Stimulated activated CD8-positive, alpha-beta memory T cell treated with anti-CD3 and anti-CD28 coated beads, Interleukin-12 subunit alpha, Interleukin-12 subunit beta, amount 100 ng/mL, for 1 hour (primary cell): ENCODE results near the gene HID1.
A peak's percentile ranks its signal among the peaks of the same experiment; 100 is the strongest.
"Not testable (repeated sequence)": the region's sequence is repeated elsewhere in the genome, so short reads cannot be mapped to it uniquely, and the experiment has no call there.

Experiments
- DNase-seq: peaks from one replicate; pipeline ENCODE4 v3.0.0-alpha.2; 2020; ENCODE audit warnings: low read depth

HID1 gene

DNA sequence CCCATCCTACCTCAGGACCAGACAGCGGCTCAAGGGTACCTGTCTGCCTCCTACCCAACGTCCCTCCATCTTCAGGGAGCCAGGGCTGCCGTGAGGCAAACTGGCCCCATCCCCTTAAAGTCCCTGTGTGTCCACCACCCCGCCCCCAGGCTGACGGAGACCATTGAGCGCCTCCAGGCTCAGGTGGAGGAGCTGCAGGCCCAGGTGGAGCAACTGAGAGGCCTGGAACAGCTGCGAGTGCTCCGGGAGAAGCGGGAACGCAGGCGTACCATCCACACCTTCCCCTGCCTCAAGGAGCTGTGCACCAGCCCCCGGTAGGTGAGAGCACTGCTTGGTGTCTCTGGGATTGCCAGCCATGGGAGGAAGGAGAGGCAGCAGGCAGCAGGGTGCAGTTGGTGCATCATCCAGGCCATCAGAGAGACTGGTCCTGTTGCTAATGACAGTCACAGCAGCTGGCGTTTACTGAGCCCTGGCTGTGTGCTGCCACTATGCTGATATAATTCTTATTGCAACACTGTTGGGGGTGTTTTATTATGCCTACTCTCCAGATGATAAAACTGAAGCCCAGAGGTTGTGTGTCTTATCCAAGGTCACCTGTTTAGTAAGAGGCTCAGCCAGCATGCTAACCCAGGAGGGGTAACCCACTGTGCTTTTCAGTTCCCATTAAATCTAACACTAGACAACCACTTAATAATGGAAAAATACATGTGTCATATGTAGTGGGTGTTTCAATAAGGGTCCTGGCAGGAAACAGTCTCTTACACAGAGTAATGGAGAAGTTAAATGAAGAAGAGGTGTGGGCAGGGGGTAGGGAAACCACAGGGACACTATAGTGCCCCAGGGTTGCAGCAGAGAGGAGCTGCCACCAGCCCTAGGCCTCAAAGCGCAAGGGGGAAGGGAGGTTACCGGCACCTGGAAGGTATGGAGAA lies 29.6 kb upstream of the HID1 start:
- DNase-seq, result no peak

DNA sequence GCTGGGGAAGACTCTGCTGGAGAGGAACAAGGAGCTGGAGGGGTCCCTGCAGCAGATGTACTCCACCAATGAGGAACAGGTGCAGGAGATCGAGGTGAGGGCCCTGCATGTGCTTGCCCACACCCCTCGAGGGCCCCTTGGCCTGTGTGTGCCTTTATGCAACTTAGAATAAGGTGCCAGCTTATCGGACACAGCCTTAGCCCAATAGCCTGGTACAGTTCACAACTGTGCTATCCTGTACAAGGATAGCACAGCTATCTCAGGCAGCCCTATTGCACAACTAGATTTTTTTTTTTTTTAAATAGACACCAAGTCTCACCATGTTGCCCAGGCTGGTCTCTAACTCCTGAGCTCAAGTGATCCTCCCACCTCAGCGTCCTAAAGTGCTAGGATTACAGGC lies 27.0 kb upstream of the HID1 start:
- DNase-seq, result no peak

DNA sequence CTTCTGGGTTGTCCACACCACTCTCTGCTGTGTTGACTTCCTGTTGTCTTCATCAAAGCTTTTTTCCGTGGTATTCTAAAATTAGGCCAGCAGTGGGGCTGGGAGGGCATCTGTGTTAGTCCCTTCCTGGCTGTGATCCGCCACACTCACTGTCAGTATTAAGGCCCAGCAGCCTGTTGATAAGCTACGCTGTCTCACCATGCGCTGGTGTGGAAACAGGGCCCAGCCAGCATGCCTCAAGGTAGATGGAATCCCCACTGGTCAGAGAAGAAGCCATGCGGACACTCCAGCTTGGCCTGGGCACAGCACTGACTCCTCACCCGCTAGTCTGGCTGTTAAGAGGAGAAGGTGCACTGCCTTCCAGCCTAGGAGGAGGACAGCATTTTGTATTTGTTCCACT lies 26.2 kb upstream of the HID1 start:
- DNase-seq, result no peak

DNA sequence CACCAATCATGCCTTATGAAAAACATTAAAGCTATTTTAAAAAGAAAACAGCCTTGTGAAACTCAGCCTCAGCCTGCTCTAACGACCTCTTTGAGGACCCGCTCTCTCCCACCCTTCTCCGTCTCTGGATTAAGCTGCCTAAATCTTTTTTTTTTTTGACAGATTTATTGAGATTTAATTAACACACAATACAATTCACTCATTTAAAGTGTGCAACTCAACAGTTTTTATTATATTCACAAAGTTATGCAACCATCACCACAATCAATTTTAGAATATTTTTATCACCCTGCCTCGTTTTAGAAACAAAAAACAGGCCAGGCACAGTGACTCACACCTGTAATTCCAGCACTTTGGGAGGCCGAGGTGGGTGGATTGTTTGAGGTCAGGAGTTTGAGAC lies 23.3 kb upstream of the HID1 start:
- DNase-seq, result no peak

DNA sequence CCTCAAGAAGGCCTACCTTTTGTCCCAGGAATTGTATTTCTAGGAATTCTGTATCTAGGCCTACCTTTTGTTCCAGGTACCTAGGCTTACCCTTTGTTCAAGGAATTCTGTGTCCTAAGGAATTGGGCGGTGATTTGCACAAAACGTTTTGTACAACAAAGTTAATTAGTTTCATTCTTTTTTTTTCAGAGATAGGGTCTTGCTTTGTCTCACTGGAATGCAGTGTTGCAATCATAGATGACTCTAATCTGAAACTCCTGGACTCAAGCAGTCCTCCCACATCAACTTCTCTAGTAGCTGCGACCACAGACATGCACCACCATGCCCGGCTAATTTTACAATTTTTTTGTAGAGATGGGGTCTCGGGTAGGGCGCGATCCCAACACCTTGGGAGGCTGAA lies 21.9 kb upstream of the HID1 start:
- no peak for DNase-seq

DNA sequence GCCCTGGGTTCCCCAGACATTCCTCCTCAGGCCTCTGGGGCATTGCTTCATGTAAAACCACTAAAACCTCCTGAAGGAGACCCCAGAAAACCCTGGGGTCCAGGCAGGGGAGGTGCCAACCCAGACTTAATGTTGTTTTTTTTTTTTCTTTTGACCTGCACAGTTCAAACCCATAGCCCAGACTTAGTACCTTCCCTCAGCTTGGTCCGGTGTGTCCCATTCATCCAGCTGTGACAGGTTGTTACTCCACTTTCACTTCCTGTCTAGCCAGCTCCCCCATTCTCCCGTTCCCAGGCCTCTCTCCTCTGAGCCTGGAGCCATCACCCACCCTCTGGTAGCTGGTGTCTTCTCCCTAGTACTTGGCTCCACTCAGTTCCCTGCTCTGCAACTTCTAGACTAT lies 19.7 kb upstream of the HID1 start:
- no peak for DNase-seq

DNA sequence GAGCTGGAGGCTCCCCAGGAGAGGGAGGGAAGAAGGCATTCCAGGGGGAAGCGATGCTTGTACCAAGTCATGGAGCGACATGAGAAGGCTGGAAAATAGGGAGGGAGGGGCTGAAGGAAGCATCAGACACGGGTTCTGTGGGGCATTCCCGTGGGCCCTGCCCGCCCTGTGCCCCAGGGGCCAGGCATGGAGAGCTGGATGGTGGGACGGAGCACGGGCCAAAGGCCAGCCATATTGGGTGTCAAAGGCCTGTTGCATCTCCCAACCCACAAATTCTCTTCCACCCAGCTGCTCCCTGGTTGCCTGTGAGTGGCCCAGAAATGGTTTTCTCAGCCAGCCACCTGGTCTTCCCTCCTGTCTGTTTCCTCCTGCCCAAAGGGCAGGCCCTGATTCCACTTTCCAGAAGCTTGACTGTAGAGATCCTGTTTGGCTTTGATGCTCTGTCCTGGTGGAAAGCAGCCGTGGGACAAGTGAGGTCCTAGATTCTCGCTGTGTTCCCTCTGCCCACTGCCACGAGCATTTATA lies 18.1 kb upstream of the HID1 start:
- no peak for DNase-seq

DNA sequence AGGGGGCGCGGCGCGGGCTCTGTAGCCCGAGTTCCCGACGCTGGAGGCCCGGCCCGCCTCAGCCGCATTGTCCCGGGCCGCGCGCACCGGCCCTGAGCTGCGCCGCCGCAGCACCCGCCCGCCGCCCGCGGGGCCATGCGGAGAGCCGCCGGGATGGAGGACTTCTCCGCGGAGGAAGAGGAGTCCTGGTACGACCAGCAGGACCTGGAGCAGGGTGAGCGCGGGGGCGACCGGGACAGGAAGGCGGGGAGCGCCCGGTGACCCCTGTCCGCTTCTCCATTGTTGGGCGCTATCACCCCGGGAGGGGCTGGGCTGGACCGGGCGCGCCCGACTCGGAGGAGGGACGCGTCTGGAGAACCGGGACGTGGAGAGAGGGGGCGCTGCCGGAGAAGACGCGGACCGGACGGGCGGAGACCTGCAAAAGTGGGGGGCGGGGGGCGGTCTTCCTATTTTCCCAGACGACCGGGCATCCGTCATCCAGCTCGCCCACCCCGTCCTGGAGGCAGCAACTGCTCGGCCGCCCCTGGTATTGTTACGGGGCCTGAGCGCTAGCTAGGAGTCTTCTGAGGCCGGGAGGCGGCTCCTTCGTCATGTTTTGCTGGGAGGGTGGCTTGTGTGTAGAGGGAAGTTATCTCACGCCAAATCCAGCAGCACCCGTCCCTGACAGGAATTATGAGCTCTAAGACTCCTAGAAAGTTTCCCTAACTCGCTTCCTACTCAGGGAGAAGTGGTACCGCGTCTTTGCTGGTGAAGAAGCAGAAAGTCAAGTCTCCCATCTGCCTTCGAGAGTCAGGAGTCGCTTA lies 15.6 kb upstream of the HID1 start:
- DNase-seq, result no peak

DNA sequence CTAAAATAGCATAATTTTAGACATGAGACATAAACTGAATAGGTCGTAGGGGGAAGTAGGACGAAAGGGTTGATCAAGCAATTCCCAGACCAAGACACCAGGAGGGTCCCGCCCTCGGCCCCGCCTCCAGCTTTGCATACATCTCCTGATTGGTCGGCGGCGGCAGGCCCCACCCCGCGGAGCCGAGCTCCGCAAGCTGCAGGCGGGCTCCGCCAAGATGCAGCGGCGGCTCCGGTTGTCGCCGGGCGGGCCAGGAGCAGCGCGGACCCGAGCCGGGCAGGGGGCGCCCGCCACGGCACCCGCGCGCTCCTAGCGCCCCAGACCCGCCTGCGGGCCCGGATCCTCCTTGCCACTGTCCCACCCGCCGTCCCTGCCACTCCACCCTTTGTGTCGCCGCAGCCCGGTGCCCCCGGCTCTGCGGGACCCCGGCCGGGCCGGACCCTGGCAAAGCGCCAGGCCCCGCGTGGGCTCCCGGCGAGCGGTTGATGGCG lies 14.9 kb upstream of the HID1 start, which contains the start of gene CDR2L:
TSS of gene CDR2L (plus strand) at position 215 of the 491 bp plus-strand sequence. CDS start 412 bp downstream, outside the sequence.
- DNase-seq, result peak; percentile 83

DNA sequence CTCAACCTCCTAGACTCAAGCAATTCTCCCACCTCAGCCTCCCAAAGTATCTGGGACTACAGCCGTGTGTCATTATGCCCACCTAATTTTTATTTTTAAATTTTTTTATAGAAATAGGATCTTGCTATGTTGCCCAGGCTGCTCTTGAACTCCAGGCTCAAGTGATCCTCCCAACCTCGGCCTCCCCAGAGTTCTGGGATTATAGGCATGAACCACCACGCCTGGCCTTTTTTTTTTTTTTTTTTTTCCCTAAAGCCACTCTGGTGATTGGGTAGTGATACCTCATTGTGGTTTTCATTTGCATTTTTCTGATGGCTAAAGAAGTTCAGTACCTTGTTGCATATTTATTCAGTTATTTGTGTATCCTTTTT lies 13.6 kb upstream of the HID1 start:
- DNase-seq, result no peak

DNA sequence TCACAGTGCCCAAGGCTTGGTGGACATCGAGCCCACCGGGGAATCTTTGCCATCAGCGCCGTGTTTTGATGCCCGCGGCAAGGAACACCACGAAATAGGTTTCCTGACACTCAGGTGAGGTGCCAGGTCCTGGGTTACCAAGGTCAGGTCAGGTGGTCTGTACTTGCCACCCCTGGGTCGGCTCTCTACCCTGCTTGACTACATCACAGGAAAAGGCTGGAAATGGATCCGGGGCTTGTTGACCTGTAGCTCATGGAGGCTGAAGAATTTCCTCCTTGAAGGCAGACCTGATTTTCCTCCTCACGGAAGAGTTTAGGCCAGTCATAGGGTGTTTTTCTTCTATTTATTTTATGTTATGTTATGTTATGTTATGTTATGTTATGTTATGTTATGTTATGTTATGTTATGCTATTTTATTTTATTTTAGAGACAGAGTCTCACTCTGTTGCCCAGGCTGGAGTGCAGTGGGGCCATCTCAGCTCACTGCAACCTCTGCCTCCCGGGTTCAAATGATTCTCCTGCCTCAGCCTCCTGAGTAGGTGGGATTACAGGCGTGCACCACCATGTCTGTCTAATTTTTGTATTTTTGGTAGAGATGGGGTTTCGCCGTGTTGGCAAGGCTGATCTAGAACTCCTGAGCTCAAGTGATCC lies 10.2 kb upstream of the HID1 start:
- not testable (repeated sequence) for DNase-seq

DNA sequence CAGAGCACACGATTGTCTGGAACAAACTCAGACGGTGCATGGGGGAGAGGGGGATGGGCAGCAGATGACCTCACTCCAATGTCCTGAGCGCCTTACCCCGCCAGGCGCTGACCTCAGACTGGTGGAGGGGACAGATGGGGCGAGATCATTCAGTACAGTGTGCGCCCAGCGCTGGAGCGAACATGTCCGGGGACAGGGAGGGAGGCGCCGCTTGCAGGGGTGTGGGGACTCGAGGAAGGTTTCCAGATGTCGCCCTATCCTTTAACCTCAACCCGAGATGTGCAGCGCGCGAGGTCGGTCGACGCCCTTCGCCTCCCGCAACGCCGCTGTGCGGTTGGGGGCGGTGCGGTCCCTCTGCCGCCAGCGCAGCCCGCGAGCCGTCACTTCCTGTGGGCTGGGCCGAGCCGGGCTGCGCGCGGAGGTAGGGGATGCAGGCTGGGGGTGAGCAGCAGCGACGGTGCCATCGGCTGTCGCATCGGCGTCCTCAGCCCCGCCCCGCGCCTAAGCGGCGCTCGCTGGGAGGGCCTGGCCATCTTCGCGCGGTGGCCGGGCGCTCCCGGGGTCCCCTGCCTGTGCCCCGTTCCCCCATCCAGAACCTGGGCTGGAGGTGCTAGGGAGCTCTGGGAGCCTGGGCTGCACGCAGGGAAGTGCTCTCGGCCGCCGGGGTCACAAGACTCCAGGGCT lies 9.6 kb upstream of the HID1 start:
- peak; percentile 57 for DNase-seq

DNA sequence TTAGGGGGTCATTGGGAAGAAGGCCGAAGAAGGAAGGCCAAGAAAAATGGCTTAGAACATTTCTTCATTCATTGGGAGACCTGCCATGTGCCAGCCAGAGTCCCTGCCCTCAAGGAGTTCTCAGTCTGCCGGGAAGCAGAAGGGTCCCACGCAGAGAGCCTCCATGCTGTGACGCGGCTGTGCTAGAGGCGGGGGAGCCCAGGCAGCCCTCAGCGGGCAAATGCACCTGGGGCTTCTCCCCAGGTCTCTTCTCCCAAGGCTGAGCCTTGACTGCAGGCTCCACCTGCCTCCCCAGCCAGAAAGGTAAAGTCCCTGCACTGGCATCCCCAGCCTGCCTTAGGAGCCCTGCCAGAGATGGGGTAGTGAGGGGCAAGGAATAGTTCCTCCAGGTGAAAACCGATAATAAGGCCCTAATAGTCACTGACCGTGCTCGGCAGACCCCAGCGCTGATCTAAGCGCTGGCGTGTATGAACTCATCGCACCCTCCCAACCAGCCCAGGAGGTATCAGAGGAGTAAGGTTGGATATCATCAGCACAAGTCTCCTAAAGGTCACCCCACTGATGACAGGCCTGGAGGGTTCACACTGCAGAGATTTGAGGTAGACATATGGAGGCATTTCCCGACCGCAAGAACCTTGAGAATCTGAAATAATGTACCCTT lies 8.9 kb upstream of the HID1 start:
- no peak for DNase-seq

DNA sequence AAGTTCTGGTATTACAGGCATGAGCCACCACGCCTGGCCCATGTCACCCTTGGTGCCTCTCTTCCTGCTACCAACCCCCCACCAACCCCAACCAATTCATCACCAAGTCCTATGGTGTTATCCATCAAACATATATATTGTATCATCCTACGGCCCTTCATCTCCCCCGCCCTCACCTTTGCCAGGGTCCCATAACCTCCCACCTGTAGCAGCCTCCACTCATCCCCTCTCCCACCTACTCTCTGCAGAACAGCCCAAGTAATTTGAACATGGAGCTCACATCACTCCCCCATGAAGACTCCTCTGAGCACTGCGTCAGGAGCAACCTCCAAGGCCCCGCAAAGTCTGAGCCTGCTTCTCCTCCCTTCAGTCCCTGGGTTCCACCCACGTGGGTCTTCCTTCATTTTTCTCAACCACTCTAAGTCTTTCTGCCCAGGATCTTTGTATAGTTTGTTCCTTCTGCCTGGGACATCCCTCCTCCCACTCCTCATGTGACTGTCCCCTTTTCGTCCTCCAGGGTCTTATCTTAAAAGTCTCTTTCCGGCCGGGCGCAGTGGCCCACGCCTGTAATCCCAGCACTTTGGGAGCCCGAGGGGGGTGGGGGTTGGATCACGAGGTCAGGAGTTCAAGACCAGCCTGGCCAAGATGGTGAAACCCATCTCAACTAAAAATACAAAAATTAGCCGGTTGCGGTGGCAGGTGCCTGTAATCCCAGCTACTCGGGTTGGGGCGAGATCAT lies 7.0 kb upstream of the HID1 start:
- DNase-seq, result no peak

DNA sequence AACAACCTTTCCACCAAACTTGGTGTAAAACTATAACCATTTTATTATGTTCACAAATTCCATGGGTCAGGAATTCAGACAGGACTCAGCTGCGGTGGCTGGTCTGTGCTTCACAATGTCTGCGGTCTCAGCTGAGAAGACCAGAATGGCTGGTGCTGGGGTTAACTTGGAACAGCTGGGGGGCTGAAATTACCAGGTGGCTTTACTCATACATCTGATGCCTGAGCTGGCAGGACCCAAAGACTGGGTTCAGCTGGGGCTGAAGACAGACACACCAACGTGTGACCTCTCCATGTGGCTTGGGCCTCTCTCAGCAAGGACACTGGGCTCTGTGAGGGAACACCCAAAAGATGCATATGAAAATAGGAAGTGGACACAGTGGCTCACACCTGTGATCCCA lies 5.7 kb upstream of the HID1 start:
- DNase-seq, result no peak

DNA sequence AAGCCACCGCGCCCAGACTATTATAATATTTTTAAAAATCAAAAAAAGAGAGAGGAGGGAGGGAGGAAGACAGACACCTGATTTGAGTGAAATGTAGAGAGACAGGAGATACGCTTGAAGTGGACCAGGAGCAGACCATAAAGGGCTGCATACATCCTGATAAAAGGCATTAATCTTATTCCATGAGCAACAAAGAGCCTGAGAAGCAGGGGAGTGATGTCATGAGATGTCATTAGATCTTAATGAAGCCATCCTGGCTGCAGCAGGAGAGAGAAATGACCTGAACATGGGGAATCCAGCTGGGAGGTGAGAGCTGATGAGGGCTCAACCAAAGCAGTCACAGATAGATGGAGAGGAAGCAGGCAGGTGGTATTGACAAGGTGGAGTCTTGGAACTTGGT lies 5.2 kb upstream of the HID1 start:
- DNase-seq, result no peak

DNA sequence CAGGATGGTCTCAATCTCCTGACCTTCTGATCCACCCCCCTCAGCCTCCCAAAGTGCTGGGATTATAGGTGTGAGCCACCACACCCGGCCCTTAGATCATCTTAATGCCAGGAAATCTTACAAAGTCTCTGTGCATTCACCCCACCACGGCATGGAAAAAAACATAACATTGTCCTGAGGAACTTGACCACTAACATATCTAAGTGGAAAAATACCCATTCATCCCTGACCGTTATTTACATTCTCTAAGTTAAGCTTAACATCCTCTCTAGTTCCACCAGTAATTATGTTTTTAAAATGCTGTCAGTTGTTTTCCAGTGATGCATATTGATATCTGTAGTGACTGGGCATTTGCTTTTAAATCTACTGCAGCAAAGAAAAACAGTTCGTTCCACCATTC lies 3.4 kb upstream of the HID1 start:
- DNase-seq, result no peak

DNA sequence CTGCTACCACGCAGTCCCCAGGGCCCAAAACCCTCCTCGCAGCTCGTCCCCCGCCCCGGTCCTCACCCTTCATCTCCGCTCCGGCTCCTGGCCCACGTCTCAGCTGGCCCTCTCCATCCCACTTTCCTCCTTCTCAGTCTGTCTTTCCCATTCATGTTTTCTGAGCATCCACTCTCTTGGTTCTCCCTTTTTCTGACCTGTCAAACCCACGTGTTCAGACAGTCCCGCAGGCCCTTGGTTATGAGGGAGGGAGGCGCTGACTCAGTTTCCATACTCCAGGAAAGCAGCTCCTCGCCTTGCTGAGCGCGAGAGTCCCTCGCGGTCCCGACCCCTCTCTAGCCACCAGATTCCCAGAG lies 392 bp upstream of the HID1 start:
- DNase-seq, result no peak

DNA sequence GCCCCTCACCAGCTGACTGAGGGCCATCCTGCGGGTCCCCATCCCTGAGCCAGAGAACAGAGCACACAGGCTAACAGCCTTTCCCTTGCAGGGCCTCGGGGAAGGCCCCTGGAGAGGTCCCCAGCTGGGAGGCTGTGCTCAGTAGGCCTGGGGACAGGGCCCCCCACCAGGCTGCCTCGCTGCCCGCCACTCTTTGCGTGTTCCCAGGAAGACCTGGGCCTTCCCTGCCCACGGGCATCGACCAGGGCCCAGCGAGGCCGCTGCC lies 785 bp downstream of the HID1 start:
- no peak for DNase-seq

DNA sequence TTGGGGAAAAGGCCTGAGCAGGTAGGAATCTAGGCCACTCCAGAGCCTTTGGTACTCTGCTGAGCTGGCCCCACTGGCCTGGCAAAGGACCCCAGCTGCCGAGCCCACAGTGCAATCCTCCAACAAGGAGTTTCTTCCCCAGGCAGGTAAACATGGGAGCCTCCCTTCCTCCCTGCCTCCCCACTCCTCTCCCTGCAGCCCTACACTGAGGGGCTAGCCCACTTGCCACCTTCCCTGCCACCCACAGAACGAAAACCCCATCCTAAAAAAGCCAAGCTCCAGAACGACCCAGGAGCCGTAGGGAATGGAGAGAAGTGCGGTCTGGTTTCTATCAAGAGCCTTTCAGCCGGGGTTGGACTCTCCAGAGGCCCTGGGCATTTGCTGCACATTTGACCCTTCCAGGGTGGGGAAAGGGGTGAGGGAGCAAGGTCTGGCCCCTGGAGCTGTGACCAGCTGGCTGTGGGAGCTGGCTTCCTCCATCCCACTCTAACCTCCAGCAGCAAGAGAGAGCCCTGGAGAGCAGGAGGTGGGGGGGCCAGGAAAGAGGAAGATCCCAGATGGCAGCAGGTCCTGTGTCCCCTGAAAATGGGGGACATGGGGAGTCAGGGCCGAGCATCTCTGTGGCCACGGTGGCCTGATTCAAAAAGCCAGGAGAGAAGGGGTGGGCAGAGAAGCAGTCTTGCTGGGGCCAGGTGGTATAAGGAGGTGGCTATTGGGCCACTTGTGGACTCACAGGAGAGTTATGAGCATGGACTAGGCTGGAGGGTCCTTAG lies 1.3 kb downstream of the HID1 start:
- DNase-seq, result no peak
